UCSD-AML1 (cell line): ENCODE measurements around the gene CDC16.
A peak's percentile ranks its signal among the peaks of the same experiment; 100 is the strongest.

Experiments used
- DNase-seq: peaks from one replicate; lab custom pipeline; 2025; ENCODE audit not compliant: unreplicated experiment; lab: John Stamatoyannopoulos, UW

Gene CDC16

DNA sequence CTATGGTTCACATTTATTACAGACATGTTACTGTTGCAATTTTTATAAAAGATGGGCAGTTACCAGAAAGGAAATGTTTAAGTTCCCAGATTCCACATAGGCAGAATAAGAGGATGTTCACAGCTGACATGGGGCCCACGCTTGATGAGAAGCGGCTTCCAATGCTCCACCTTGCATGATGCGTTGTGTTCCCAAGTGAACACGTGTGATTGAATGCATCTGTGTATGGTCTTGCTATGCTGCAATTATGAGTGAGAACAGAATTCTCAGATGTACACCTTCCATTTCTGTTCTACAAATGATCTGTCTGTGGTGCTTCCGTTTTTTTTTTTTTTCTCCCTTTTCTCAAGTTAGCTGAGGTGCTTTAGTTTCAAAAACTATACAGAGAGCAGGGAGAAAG lies 62.2 kb downstream of the CDC16 start:
- DNase-seq = no peak

- no peak for DNase-seq
These were observed 64.2 kb downstream of the CDC16 start for GRCh38 chr13:114298866-114299265.

GRCh38 chr13:114299604-114300305 lies 65.1 kb downstream of the CDC16 start:
- DNase-seq = no peak

GRCh38 chr13:114303700-114304327 lies 69.1 kb downstream of the CDC16 start:
- DNase-seq = no peak

DNA sequence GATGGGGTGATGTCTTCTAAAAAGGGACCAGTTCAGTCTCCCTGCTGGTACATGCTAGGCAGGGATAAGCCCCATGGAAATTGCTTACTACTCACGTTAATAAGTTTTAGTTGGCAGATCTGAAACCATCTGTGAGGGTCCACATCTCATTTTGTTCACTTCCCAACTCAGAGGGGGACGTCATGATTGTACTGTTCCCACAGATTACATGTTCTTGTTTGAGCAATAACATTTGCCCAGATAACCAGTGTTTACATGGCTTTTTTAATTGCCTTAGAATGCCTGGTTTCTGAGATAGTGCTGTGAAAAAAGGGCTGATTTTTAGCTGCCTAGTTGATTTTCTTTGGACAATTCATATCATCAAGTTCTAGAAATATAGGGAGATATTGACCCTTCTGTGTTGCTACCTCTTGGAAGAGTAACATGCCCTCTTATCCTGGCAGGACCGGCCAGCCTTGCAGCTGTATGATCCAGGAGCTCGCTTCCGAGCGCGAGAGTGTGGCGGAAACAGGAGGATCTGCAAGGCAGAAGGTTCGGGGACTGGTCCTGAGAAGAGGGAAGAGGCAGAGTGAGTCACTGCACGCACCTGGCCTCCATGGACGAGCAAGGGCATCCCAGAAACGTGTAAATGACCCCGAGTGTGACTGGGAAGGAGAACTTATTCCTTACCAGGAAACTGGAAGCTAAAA lies 69.8 kb downstream of the CDC16 start:
- no peak for DNase-seq

DNA sequence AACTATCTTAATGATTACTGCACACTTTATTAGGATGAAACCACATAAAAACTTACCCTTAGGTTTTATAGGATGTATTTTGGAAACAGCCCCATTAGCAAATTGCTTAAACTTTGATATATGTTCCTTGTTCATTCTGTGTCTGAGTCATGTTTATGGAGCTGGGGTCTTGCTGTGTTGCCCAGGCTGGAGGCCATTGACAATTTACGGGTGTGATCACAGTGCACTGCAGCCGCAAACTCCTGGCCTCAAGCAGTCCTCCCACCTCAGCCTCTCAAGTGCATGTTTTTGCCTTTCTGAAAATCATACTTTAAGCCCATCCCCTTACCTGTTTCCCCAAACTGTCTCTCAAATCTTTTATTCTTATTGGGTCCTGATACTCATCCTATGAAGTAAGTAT lies 74.4 kb downstream of the CDC16 start:
- DNase-seq = no peak

DNA sequence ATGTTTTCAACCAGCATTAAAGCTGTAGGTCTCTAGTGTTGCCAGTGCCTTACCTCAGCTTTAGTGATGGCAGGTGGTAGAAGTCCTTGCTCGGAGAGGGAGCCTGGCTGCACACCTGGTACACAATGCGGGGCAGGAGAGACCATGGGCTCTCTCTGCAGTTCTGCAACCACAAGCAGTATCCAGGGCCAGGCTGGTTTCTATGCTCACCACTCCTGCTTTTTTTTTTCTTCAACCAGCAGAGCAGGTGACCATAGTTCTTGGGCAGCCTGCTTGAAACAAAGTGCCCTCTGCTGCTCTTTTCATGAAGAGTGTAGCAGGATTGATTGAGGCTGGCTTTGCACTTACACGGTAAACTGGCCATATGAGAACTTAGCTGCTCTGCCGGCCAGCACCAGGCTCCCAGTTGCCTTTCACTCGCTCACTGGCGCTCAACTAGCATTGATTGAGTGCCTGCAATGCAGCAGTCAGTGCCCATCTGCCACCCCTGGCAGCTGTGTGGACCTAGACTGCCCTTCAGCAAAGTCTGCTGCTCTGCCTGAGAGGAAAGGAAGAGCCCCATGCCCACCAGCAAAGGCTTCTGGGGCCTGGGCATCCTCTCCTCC lies 75.2 kb downstream of the CDC16 start:
- no peak for DNase-seq

DNA sequence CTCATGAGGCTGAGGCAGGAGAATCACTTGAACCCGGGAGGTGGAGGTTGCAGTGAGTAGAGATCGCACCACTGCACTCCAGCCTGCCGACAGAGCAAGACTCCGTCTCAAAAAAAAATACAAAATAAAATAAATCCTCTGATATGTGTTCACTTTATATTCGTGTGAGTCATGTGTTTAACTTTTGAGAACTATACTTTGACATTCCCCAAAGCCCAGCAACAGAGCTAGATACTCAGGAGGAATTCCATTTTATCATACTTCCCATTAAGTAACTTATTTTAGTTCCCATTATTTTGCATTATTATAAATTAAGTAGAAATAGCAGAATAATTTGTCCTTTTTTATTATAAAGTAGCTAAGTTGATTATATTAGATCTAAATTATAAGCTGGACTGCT lies 76.3 kb downstream of the CDC16 start:
- DNase-seq = no peak

GRCh38 chr13:114311387-114311786 lies 76.7 kb downstream of the CDC16 start:
- DNase-seq = no peak

DNA sequence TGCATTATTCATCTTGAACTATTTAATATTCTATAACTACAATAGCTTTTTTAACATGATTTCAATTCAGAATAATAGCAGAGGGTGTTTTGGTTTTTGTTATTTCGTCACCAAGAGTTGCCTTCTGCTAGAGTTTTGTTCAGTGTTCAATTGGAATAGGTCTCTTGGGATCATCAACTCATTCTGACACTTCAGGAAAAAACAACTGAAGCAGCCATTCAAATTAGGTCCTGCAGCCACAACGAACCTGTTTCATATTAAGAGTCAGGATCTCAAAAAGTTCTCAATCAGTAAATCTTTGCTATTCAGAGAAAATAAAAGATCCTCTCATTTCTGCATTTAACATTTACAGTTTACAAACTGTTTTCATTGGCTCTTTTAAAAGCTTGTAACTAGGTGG lies 77.2 kb downstream of the CDC16 start:
- DNase-seq = no peak

- DNase-seq = no peak
These were observed 78.6 kb downstream of the CDC16 start for GRCh38 chr13:114313061-114313860.

DNA sequence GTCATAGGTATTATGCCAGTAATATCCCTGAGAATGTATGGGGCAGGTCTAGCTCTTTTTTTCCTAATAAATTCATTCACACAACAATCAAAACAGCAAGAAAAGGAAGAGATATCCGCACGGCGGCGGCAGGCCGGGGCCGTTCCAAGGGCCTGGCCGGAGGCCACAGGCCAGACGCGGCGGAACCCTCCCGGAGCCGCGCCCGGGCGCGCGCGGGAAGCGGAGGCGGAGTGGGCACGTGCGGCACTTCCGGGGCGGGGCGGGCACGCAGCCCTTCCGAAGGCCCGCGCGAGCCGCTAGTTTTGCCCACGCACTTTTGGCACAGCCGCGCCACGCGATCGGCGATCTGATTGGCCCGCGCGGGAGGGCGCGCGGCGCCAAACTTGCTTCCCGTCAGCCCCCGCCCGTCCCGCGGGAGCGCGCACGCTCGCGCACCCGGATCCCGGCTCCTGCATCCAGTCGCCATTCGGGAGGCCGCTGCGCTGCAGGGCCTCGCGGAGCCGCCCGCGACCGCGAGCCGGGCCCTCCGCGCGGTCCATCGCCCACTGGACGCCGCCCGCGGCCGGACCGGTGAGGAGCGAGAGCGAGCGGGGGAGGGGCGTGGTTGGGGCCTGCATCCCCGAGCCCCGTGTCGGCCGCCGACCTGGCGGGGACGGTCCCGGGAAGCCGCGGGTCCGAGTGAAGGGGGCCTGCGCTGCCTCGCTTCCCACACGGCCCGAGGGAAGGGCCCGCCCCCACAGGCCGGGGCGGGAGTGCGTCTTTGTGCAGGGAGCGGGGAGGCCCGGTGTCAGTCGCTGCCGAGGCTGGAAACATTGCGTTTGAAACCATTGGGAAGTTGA lies 79.6 kb downstream of the CDC16 start, which contains the start of gene CHAMP1:
Gene CHAMP1 (plus strand): TSS at position 430 of the 839 bp plus-strand sequence. CDS start 9,340 bp downstream, outside the sequence.
- DNase-seq = peak; percentile 97

DNA sequence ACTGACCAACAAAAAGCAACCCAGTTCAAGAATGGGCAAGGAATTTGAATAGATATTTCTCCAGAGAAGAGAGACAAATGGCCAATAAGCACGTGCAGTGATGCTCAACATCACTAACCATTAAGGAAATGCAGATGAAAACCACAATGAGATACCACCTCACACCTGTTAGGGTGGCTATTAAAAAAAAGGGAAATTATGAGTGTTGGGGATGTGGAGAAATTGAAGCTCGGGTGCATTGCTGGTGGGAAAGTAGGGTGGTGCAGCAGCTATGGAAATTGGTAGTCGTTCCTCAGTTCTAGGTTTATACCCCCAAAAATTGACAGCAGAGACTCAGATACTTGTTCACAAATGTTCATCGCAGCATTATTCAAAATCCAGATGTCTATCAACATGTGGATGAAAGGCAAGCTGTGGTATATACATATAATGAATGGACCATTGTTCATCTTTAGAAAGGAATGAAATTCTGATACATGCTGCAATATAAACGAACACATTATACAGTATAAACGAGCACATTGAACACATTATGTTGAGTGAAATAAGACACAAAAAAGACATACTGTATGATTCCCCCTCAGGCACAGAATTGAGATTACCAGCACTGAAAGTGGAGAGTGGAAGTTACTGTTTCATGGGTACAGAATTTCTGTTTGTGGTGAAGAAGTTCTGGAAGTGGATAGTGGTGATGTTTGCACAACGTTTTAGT lies 80.5 kb downstream of the CDC16 start:
- DNase-seq = no peak

DNA sequence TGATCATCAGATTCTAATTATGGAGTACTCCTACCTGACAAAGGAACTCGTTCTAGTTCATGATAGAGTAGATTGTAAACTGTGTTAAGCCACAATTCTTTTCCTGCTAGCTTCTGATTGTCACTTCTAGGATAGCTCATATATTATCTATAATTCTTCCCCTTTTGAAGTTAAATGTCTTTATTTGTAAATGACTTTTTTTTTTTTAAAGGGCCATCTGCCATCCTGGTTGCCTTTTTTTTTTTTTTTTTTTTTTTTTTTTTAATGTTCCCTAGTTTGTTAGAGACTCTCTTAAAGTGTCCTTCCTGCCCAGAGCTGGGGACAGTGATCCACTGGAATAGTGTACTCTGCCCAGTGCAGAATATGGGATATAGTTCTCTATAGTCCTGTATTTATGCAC lies 83.9 kb downstream of the CDC16 start:
- no peak for DNase-seq

GRCh38 chr13:114319441-114319913 lies 84.8 kb downstream of the CDC16 start:
- no peak for DNase-seq

GRCh38 chr13:114320065-114320464 lies 85.4 kb downstream of the CDC16 start:
- no peak for DNase-seq

DNA sequence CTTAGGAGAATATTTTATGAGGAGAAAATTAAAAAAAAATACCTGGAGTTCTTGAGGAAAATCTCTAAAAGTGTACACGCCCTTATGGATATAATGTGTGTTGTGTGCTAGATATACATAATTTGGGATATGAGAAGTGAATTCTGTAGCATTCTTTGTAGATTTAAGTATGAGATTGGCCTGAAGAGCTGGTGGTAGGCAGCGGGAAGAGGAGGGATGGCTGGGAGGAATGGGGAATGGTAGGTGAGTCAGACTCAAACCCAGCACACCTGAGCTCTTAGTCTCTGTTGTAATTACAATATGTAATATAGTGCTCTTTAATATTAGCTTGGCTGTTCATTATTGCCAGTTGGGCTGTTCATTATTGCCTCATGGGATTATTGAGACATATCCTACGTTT lies 86.6 kb downstream of the CDC16 start:
- DNase-seq = no peak
